Mesendoderm (in vitro differentiated cells): ENCODE data around the gene LEKR1.
A peak's percentile ranks its signal among the peaks of the same experiment; 100 is the strongest.

Source experiments
- DNase-seq: peaks from one replicate; pipeline ENCODE4 v3.0.0; 2013
- H2AK5ac ChIP-seq: 2 replicates; pipeline ENCODE4 v1.6.1; 2013; ENCODE audit warnings: low read length, inconsistent platforms
- H2BK120ac ChIP-seq: 2 replicates; pipeline ENCODE4 v1.6.1; 2013; ENCODE audit warnings: low read depth, mild to moderate bottlenecking, low read length, moderate library complexity, mixed read lengths
- H2BK15ac ChIP-seq: replicated peaks from 2 replicates; pipeline ENCODE4 v1.6.1; 2013; ENCODE audit warnings: low read depth, mild to moderate bottlenecking, moderate library complexity
- H2BK5ac ChIP-seq: 2 replicates; pipeline ENCODE4 v1.6.1; 2013; ENCODE audit warnings: low read length, inconsistent platforms
- H3K18ac ChIP-seq: 2 replicates; pipeline ENCODE4 v1.6.1; 2013; ENCODE audit warnings: mild to moderate bottlenecking, low read length, mixed read lengths
- H3K23ac ChIP-seq: one replicate; pipeline ENCODE4 v1.6.1; 2013; ENCODE audit warnings: low read length
- H3K27ac ChIP-seq: 2 replicates; pipeline ENCODE4 v1.5.1; 2013; ENCODE audit warnings: low read depth, mild to moderate bottlenecking, inconsistent platforms, low read length, moderate library complexity
- H3K27me3 ChIP-seq: 2 replicates; pipeline ENCODE4 v1.6.1; 2013; ENCODE audit warnings: low read length, control low read depth, mild to moderate bottlenecking, inconsistent platforms; ENCODE audit not compliant: insufficient read depth, poor library complexity
- H3K36me3 ChIP-seq: 2 replicates; pipeline ENCODE4 v1.6.1; 2013; ENCODE audit warnings: low read length, inconsistent platforms; ENCODE audit not compliant: control insufficient read depth, insufficient read depth
- H3K4ac ChIP-seq: one replicate; pipeline ENCODE4 v1.6.1; 2013; ENCODE audit warnings: low read depth, mild to moderate bottlenecking, low read length, moderate library complexity
- H3K4me1 ChIP-seq: 2 replicates; pipeline ENCODE4 v1.6.1; 2013; ENCODE audit warnings: low read depth, low read length, inconsistent platforms; ENCODE audit not compliant: control insufficient read depth
- H3K4me2 ChIP-seq: 2 replicates; pipeline ENCODE4 v1.6.1; 2013; ENCODE audit warnings: low read length
- H3K4me3 ChIP-seq: 2 replicates; pipeline ENCODE4 v1.5.1; 2013; ENCODE audit warnings: mild to moderate bottlenecking, low read length
- H3K56ac ChIP-seq: one replicate; pipeline ENCODE4 v1.6.1; 2013; ENCODE audit warnings: low read length
- H3K79me1 ChIP-seq: 2 replicates; pipeline ENCODE4 v1.6.1; 2013; ENCODE audit warnings: low read length, inconsistent platforms
- H3K79me2 ChIP-seq: 2 replicates; pipeline ENCODE4 v1.6.1; 2013; ENCODE audit warnings: mild to moderate bottlenecking, low read length; ENCODE audit not compliant: control insufficient read depth, insufficient read depth
- H3K9ac ChIP-seq: 2 replicates; pipeline ENCODE4 v1.6.1; 2013; ENCODE audit warnings: low read length, inconsistent platforms
- H4K5ac ChIP-seq: one replicate; pipeline ENCODE4 v1.6.1; 2013; ENCODE audit warnings: low read length
- H4K8ac ChIP-seq: one replicate; pipeline ENCODE4 v1.6.1; 2013; ENCODE audit warnings: low read depth, mild to moderate bottlenecking, control low read depth, low read length, moderate library complexity
- WGBS: extraction: QIAGEN DNeasy Blood & Tissue Kit; methylation state at CpG from one replicate; pipeline ENCODE4 v1.1.7; 2013; ENCODE audit warnings: low lambda C conversion rate, missing lambda C conversion rate; ENCODE audit not compliant: insufficient coverage; ENCODE audit errors: extremely low coverage; 5-methylcytosine and 5-hydroxymethylcytosine counted together

Gene LEKR1

DNA sequence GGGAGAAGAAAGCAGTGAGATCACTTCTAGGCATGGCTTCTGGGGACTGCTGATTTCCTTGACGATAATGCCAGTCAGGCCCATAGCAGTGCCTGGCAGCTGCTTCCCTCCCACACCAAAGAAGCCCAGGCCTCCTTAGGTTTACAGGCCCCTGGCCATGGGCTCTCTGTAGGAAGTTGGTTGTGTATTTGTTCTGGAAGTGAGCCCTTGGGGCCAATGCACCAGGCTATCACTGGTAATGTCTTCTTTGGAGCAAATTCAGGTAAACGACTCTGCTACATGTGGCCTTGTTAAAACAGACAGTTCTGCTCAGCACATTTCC lies 244.5 kb downstream of the LEKR1 start:
- Histone ChIP-seq H2BK120ac (no peak overlapping the region), H3K4me2 (no peak overlapping the region), H3K79me1 (no peaks in the 10 kb centered on the region), H4K5ac (no peak overlapping the region), H3K36me3 (no peaks in the 10 kb centered on the region), H3K23ac (no peak overlapping the region), H2BK15ac (no peak overlapping the region), H3K27ac (no peak overlapping the region), H3K4me1 (peaks cover 2% of the 10 kb centered on the region), H2BK5ac (no peak overlapping the region), H3K27me3 (no peaks in the 10 kb centered on the region), H2AK5ac (no peak overlapping the region), H3K4me3 (no peak overlapping the region), H3K18ac (no peak overlapping the region), H3K4ac (no peak overlapping the region), H3K56ac (no peak overlapping the region), H3K9ac (no peak overlapping the region), H4K8ac (no peak overlapping the region), H3K79me2 (no peaks in the 10 kb centered on the region)
- WGBS: no CpG with 5 or more reads among the region's 2 CpGs
- DNase-seq: no peak

DNA sequence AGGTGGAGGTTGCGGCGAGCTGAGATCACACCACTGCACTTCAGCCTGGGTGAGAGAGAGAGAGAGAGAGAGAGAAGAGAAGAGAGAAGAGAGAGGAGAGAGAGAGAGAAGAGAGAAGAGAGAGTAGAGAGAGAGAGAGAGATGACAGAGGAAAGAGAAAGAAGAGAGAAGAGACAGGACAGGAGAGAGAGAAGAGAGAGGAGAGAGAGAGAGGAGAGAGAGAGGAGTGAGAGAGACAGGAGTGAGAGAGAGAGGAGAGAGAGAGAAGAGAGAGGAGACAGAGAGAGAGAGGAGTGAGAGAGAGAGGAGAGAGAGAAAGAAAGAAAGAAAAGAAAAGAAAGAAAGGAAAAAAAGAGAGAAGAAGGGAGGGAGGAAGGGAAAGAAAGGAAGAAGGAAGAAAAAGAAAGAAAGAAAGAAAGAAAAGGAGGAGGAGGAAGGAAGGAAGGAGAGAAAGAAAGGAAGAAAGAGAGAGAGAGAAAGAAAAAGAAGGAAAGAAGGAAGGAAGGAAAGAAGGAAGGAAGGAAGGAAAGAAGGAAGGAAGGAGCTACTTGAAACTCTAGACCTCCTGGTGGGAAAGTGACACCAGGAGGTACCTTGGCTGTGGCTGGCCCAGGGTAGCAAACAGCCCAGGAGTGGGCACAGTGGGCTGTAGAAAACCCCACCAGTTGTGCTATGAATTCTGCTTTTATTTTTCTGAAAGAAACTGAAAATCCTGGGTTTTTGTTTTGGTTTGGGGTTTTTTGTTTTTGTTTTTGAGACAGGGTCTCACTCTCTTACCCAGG lies 245.8 kb downstream of the LEKR1 start:
- no CpG with 5 or more reads among the region's 2 CpGs for WGBS
- Histone ChIP-seq H3K79me2 (no peaks in the 10 kb centered on the region), H3K56ac (no peak overlapping the region), H3K36me3 (no peaks in the 10 kb centered on the region), H3K4me1 (no peaks in the 10 kb centered on the region), H2AK5ac (no peak overlapping the region), H3K27ac (no peak overlapping the region), H3K4me3 (no peak overlapping the region), H3K18ac (no peak overlapping the region), H3K9ac (no peak overlapping the region), H3K23ac (no peak overlapping the region), H3K4ac (no peak overlapping the region), H2BK5ac (no peak overlapping the region), H2BK120ac (no peak overlapping the region), H4K5ac (no peak overlapping the region), H4K8ac (no peak overlapping the region), H3K79me1 (no peaks in the 10 kb centered on the region), H3K27me3 (no peaks in the 10 kb centered on the region), H2BK15ac (no peak overlapping the region), H3K4me2 (no peak overlapping the region)
- no peak for DNase-seq

DNA sequence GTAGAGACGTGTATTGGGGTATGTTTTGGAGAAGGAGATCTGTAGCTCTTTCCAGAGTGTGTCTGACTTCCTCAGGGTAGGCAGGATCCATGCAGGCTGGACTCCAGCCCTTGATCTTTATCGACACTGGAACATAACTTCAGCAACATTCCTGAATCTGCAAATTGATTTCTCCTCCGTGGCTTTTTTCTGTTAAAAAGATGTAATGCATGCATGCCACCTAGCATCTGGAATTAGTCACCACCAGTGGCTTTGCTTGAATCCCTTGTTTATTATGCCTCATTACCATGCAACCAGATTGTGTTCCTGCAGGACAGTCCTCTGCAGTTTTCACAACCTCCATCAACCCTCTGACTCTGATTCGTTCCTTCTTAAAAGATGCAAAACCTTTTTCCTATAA lies 247.7 kb downstream of the LEKR1 start:
- no peak overlapping the region for H2AK5ac ChIP-seq
- WGBS: no CpG with 5 or more reads among the region's 4 CpGs
- H4K8ac ChIP-seq: no peak overlapping the region
- H3K9ac ChIP-seq: no peak overlapping the region
- no peak overlapping the region for H2BK15ac ChIP-seq
- H3K27me3 ChIP-seq: no peaks in the 10 kb centered on the region
- H2BK120ac ChIP-seq: no peak overlapping the region
- no peaks in the 10 kb centered on the region for H3K36me3 ChIP-seq
- no peak overlapping the region for H3K4me2 ChIP-seq
- H3K4me1 ChIP-seq: no peaks in the 10 kb centered on the region
- H2BK5ac ChIP-seq: no peak overlapping the region
- no peaks in the 10 kb centered on the region for H3K79me1 ChIP-seq
- H3K79me2 ChIP-seq: no peaks in the 10 kb centered on the region
- no peak overlapping the region for H3K56ac ChIP-seq
- H3K18ac ChIP-seq: no peak overlapping the region
- H4K5ac ChIP-seq: no peak overlapping the region
- H3K4me3 ChIP-seq: no peak overlapping the region
- DNase-seq: peak; percentile 32
- H3K27ac ChIP-seq: no peak overlapping the region
- no peak overlapping the region for H3K23ac ChIP-seq
- H3K4ac ChIP-seq: no peak overlapping the region

DNA sequence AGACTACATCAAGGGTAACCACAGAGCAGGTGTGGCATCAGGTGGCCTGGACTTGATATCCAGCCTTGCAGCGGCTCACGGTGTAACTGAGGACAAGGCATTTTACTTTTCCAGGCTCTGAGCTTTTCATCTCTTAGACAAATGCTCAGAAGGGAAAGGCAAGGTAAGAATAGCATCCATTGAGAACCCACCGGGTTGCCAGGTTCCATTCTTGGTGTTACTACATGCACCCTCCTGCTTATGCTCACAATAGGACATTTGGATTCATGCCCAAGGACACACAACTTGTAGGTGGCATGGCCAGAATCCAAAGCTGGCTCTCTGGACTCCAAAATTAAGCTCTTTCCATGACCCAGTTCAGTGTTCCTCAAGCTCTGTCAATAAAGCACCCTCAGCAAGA lies 248.3 kb downstream of the LEKR1 start:
- no CpG with 5 or more reads among the region's 3 CpGs for WGBS
- H3K23ac ChIP-seq: no peak overlapping the region
- no peak overlapping the region for H3K9ac ChIP-seq
- H3K4me2 ChIP-seq: no peak overlapping the region
- H3K79me1 ChIP-seq: no peaks in the 10 kb centered on the region
- H3K56ac ChIP-seq: no peak overlapping the region
- H4K5ac ChIP-seq: no peak overlapping the region
- no peak for DNase-seq
- H3K4ac ChIP-seq: no peak overlapping the region
- no peak overlapping the region for H2BK120ac ChIP-seq
- H2BK5ac ChIP-seq: no peak overlapping the region
- no peak overlapping the region for H4K8ac ChIP-seq
- no peaks in the 10 kb centered on the region for H3K4me1 ChIP-seq
- no peaks in the 10 kb centered on the region for H3K79me2 ChIP-seq
- no peak overlapping the region for H3K27ac ChIP-seq
- H2AK5ac ChIP-seq: no peak overlapping the region
- no peak overlapping the region for H3K4me3 ChIP-seq
- H3K18ac ChIP-seq: no peak overlapping the region
- no peaks in the 10 kb centered on the region for H3K36me3 ChIP-seq
- H3K27me3 ChIP-seq: no peaks in the 10 kb centered on the region
- H2BK15ac ChIP-seq: no peak overlapping the region

DNA sequence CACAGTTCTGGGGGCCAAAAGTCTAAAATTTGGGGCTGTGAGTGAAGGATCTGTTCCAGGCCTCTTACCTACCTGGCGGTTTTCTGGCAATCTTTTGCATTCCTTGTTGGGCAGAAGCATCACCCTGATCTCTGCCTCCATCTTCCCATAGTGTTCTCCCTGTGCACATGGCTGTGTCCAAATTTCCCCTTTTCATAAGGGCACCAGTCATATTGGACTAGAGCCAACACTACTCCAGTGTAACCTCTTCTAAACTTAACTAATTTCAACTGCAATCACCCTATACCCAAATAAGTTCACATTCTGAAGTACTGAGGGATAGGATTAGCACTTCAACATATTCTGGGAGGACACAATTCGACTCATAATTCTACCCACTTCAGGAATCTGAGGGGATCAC lies 248.8 kb downstream of the LEKR1 start:
- no peak overlapping the region for H3K18ac ChIP-seq
- H3K56ac ChIP-seq: no peak overlapping the region
- no peak overlapping the region for H3K4me3 ChIP-seq
- H4K8ac ChIP-seq: no peak overlapping the region
- H2BK5ac ChIP-seq: no peak overlapping the region
- WGBS: no CpG with 5 or more reads among the region's 2 CpGs
- no peak overlapping the region for H3K27ac ChIP-seq
- H3K79me1 ChIP-seq: no peaks in the 10 kb centered on the region
- no peak overlapping the region for H2BK120ac ChIP-seq
- no peak overlapping the region for H3K4ac ChIP-seq
- no peaks in the 10 kb centered on the region for H3K4me1 ChIP-seq
- H2AK5ac ChIP-seq: no peak overlapping the region
- no peaks in the 10 kb centered on the region for H3K79me2 ChIP-seq
- no peak overlapping the region for H4K5ac ChIP-seq
- no peak overlapping the region for H3K4me2 ChIP-seq
- H3K36me3 ChIP-seq: no peaks in the 10 kb centered on the region
- H3K9ac ChIP-seq: no peak overlapping the region
- H2BK15ac ChIP-seq: no peak overlapping the region
- no peaks in the 10 kb centered on the region for H3K27me3 ChIP-seq
- H3K23ac ChIP-seq: no peak overlapping the region
- DNase-seq: no peak
